Measurements from ENCODE around the gene INAVA.

GRCh38 chr1:200912737-200913407 is 18.2 kb downstream of the INAVA start:
- no peak for TF ChIP-seq CTCF (IDR thresholded peaks at IDR 0.05)
- TF ChIP-seq ZFX (IDR thresholded peaks at IDR 0.05; ENCODE audit: borderline replicate concordance): no peak
